H7 (cell line): ENCODE data around the gene ZNF618. TPM values are rescaled to one million over a fixed set of nuclear protein-coding genes. Genes with fewer than 3 reads are reported as not detected.
A peak's percentile ranks its signal among the peaks of the same experiment; 100 is the strongest.

Source experiments
- DNase-seq: peaks from one replicate; pipeline ENCODE4 v3.0.0; 2012
- H3K27me3 ChIP-seq: 2 replicates; pipeline ENCODE4 v1.6.0; 2011; ENCODE audit warnings: mild to moderate bottlenecking, low read length; ENCODE audit not compliant: control insufficient read depth, insufficient read depth
- H3K36me3 ChIP-seq: replicated peaks from 2 replicates; pipeline ENCODE4 v1.5.1; 2011; ENCODE audit warnings: low read length; ENCODE audit not compliant: control insufficient read depth, insufficient read depth
- H3K4me3 ChIP-seq: 2 replicates; pipeline ENCODE4 v1.5.1; 2011; ENCODE audit warnings: low read depth, mild to moderate bottlenecking, control low read depth, low read length, moderate library complexity; ENCODE audit not compliant: insufficient read depth
- total RNA-seq: library from RNA; depleted of rRNA; stranded (reverse); fragments of >200 nt; shearing (Covaris generic); gene quantifications from 2 replicates; pipeline ENCODE4 v1.2.3, GENCODE V29; 2014

Gene ZNF618
- total RNA-seq, 1 experiment from 2014 or later, result 6.6 TPM

DNA sequence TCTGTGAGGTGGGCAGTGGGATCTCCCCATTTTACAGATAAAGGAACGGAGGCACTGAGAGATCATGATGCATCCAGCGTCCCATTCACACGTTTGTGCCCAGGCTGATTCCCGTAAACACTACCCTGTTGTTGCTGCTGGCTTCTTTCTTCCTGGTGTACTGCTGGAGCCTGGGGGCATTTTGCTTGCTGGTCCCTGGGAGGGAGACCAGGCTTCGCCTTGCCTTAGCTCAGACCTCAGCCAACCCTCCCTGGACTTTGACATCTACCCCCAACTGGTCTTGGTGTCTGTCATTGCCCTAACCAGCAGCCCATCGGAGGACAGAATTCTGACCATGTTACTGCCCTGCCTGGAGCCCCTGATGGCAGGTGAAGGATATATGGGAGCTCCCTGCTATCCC, 82.4 kb downstream of the ZNF618 start:
- Histone ChIP-seq H3K4me3 (no peak overlapping the region), H3K36me3 (no peaks in the 10 kb centered on the region; the same call in 1 of the 2 replicates), H3K27me3 (no peaks in the 10 kb centered on the region)
- no peak for DNase-seq

DNA sequence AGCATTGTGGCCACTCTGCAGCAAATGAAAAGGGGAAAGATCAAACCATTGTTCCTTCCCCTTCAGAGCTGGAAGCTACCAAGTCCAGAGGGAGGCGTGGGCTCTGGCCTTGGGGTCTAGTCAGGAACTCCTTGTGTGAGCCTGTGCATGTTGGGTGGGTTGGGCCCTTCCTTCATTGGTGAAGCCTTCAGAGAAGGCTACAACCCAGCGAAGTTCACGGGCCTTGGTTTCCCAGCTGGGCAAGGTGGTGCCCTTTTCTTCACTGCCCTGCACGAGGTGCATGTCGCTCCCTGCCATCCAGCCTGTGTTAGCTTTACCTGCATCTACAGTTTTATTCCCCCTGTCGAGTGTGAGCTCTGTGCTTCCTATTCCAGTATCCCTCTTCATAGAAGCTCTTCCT, 84.7 kb downstream of the ZNF618 start:
- H3K4me3 ChIP-seq, result no peak overlapping the region
- H3K27me3 ChIP-seq, result no peaks in the 10 kb centered on the region
- no peaks in the 10 kb centered on the region for H3K36me3 ChIP-seq
- no peak for DNase-seq

DNA sequence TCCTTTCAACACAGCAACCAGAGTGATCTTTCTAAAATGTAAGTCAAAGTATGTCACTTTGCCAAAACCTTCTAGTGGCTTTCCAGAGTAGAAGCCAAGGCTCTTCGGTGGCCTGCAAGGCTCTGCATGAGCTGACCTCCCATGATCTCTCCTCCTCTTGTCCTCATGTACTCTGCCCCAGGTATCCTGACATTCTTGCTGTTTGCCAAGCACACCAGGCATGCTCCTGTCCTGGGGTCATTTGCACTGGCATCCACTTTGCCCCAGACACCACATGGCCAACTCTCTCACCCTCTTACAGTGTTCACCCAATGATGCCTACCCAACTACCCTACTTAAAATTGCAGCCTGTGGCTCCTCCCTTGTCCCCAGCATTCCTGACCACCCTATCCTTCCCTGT, 86.3 kb downstream of the ZNF618 start:
- Histone ChIP-seq H3K27me3 (no peaks in the 10 kb centered on the region), H3K4me3 (no peak overlapping the region), H3K36me3 (no peaks in the 10 kb centered on the region)
- no peak for DNase-seq

DNA sequence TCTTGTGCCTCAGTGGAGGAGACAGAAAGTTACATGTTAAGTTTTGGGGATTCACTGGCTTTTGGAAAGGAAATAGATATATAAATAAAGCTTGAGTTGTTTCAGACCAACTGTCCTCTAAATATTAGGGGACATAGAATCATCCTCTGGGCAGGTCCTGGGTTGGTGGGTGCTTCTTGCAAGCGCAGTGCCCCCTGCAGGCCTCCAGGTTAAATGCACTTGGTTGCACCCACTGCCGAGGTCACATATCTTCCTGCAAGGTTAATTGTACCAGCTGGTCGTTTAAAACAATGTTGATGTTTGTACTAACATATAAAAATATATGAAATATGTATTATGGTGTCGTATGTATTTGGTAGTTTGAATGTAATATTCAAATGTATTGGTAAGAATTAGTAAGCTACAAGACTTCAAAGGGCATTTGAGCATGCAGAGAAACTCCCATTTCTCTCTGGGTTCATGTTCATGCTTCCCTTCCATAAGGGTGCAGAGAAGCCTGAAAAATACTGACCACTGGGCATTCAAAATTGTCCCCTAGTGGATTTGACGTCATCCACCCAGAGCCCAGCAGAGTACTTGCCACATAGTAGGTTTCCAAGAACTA, 87.0 kb downstream of the ZNF618 start:
- Histone ChIP-seq H3K36me3 (no peaks in the 10 kb centered on the region), H3K4me3 (no peak overlapping the region), H3K27me3 (no peaks in the 10 kb centered on the region)
- DNase-seq, result peak; percentile 76

DNA sequence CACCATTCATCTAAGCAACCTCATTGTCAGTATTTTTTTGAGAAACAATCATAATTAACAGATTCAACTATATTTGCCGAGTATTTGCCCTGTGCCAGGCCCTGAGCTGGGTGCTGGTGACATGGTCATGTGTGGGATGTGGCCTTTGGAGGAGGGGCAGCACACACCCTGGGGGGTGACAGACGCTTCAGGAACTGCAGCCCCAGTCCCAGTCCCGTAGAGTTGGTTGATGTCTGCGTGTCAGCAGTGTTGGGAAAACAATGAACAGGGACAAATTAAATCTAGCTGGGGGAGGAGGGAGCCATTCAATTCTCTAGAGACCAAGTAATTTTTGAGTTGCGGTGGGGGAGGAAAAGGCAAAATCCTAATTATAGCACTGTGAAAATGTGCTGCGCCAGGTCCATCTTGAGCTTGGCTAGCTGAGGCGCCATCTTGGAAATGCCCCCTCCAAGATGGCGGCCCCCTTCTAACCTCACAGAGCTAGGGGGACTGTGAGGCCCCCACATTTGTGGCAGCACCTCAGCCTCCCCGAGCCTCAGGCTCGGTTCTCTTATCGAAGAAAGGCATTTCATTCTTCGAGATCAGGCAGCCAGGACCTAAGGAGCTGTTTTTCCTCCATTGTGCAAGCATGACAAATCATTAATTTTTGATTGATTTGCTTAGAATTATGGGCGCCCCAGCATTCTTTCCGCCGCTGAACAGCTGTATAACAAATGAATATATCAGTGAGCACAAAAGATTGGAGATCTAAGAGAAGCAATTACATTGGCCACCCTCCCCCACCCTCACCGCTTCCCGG, 87.8 kb downstream of the ZNF618 start:
- H3K4me3 ChIP-seq, result no peak overlapping the region

DNA sequence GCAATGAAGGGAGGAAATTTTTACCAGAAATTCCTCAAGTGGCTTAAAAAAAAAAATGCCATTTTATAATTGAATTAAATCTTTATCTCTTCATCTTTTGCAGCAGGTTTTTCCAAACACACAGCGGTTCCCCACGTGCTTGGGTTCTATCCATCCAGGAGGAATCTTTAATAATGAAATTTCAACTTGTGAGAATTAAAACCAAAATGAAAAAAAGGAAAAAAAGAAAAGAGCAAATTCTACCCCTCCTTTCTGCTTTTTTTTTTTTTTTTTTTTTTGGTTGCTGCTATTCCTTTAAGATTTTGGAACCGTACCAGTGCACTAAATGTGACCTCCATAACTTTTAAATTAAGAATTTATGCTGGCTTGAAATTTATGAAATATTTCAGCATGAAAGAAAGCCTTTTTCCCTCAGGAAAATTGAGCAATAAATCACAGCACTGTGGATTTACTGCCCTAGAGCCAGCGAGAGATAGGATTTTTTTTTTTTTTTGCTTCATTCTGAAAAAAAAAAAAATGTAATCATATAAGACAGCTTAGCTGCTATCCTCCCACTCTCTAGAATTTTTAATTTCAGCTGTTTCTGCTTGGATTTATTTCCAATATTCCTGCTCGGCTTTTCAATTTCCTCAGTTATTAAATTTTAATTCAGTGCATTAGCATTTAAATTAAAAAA, 88.5 kb downstream of the ZNF618 start:
- H3K27me3 ChIP-seq, result no peaks in the 10 kb centered on the region
- no peak overlapping the region for H3K4me3 ChIP-seq
- H3K36me3 ChIP-seq, result 0 out of 2 replicates have a peak, but pooled peaks cover 2% of the 10 kb centered on the region
- DNase-seq, result no peak

More for the DNA sequence above, 87.8 kb downstream of the ZNF618 start:
- no peak for DNase-seq
- no peaks in the 10 kb centered on the region for H3K27me3 ChIP-seq
- 0 out of 2 replicates have a peak, but pooled peaks cover under 1% of the 10 kb centered on the region for H3K36me3 ChIP-seq

DNA sequence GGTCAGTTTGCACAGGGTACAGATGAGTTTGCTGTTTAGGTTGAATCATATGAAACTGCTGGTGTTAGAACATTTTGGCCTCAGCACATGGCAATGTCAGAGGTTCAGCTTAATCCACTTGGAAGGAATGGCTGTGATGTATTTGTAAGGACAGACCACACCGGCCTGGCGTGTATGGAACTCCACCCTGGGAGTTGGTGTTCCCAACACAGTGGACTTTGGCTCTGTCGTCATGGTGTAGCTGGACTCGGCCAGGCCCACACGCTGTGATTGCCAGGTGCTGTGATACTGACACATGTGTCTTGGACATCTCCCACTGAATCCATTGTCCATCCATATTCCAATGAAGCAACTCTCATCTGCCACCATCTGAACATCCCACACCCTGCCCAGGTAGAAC, 90.3 kb downstream of the ZNF618 start:
- H3K27me3 ChIP-seq, result no peaks in the 10 kb centered on the region
- H3K4me3 ChIP-seq, result no peak overlapping the region
- H3K36me3 ChIP-seq, result 0 out of 2 replicates have a peak, but pooled peaks cover 2% of the 10 kb centered on the region
- no peak for DNase-seq

DNA sequence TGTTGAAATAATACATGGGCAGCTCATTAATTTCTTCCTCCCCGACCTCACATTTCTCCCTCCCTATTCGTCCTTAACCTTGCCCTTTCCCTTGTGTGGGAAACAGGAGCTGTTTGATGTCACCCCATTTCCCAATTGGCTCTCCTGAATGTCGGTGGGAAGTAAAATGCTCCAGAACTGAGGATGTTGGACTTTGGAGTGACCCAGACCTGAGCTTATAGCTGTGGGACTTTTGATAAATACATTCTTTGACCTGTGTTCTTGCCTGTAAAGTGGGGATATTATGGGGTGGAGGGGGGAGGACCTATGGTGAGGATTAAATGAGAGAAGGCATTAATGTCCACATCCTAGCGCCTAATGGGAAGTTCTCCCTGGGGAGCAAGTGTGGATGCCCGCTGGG, 91.3 kb downstream of the ZNF618 start:
- Histone ChIP-seq H3K36me3 (0 out of 2 replicates have a peak, but pooled peaks cover 2% of the 10 kb centered on the region), H3K27me3 (no peaks in the 10 kb centered on the region), H3K4me3 (no peak overlapping the region)
- DNase-seq, result no peak

DNA sequence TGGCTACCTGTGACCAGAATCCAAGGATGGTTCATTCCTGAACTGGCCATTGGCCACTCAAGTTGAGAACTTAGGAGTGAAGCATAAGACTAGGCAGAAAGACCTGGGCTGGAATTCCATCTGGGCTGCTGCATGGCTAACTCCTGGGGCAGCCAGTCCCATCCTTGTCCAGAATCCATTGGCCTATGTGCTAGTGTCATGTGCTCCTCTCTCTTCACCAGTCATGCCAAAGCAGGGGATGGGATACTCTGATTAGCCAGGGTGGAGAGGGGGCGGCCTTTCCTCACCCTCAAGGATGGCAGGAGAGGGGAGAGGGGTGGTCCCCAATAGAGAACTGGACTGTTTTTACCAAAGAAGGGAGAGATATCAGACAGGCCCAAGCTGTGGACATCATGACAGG, 93.2 kb downstream of the ZNF618 start:
- Histone ChIP-seq H3K27me3 (no peaks in the 10 kb centered on the region), H3K36me3 (0 out of 2 replicates have a peak, but pooled peaks cover 2% of the 10 kb centered on the region), H3K4me3 (no peak overlapping the region)
- DNase-seq, result no peak

DNA sequence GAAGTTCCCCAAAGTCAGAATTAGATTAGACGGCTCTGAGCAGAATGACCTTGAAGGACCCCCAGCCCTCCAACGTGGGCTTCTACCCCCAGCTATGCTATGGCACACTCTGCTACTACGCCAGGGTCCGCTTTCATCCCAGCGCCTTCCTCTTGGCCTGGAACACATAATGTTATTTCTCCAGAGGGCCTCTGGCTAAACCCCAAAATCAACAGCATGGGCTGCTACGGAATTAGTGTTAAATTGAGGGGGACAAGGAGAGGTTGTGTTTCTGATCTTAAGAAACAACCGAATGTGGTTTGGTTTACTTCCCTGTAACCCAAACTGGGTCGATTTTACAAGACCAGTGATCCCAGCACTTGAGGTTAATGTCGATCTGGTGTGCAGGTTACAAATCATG, 97.1 kb downstream of the ZNF618 start:
- Histone ChIP-seq H3K36me3 (0 out of 2 replicates have a peak, but pooled peaks cover 2% of the 10 kb centered on the region), H3K27me3 (no peaks in the 10 kb centered on the region), H3K4me3 (no peak overlapping the region)
- DNase-seq, result no peak

DNA sequence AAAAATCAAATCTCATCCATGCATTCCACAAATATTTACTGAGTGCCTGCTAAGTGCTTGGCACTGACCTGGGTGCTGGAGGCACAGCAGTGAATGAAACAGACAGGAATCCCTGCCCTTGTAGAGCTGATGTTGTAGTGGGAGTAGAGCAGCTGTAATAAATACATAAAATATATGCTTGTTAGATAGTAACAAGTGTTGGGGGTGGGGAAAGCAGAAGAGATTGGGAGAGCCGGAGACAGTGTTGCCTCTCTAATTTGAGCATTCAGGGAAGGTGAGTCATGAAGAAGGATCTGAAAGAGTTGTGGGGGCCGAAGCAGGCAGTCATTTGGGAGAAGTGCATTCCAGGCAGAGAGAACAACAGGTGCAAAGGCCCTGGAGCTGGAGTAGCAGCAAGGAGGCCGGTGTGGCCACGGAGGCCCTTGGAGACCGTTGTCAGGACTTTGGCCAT, 97.9 kb downstream of the ZNF618 start:
- 0 out of 2 replicates have a peak, but pooled peaks cover under 1% of the 10 kb centered on the region for H3K36me3 ChIP-seq
- DNase-seq, result no peak
- no peaks in the 10 kb centered on the region for H3K27me3 ChIP-seq
- no peak overlapping the region for H3K4me3 ChIP-seq

DNA sequence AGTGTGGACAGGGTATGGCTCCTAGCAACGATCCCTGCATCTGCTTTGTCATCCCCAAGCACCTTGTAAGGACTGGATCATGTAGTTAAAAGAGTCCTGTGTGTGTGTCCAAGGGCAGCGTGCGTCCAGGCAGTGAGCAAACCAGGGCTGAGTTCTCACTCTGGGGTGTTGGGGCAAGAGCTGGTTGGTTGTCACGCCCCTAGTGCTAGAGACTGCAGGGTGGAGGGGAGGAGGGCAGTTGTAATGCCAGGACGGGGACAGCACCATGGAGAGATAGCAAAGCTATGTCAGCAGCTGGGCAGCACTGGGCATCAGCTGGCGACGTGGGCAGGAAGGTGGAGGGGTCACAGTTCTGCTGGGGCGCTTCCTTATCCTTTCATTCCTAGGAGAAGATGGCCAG, 100.8 kb downstream of the ZNF618 start:
- no peaks in the 10 kb centered on the region for H3K27me3 ChIP-seq
- H3K4me3 ChIP-seq, result no peak overlapping the region
- DNase-seq, result no peak
- no peaks in the 10 kb centered on the region for H3K36me3 ChIP-seq

DNA sequence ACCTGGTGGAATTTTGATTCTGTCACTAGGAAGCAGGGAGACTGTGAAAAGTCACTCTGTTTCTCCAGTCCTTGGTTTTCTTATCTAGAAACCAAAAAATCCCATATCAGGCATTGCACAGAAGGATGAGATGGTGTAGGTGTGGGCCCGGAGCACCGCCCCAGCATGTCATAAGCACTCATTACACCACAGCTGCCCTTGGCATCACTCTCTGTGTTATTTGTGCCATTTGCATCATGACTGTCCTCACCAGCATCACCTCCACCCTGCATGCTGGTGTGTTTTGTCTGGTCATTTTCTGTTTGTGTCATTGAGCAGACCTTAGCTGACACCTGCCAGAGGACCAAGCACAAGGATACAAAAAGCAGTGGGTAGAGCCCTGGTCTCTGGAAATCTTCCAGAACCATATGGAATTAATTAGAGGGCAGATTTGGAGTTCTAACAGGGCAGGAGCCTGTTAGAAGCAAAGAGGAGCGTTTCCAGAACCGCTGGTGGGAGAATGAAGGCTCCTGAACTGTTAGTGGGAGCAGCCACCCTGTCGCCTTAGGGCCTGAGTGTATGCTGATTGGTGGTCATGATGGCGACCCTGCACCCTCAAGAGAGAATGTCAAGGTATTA, 102.7 kb downstream of the ZNF618 start:
- Histone ChIP-seq H3K36me3 (no peaks in the 10 kb centered on the region), H3K27me3 (no peaks in the 10 kb centered on the region), H3K4me3 (no peak overlapping the region)
- no peak for DNase-seq

DNA sequence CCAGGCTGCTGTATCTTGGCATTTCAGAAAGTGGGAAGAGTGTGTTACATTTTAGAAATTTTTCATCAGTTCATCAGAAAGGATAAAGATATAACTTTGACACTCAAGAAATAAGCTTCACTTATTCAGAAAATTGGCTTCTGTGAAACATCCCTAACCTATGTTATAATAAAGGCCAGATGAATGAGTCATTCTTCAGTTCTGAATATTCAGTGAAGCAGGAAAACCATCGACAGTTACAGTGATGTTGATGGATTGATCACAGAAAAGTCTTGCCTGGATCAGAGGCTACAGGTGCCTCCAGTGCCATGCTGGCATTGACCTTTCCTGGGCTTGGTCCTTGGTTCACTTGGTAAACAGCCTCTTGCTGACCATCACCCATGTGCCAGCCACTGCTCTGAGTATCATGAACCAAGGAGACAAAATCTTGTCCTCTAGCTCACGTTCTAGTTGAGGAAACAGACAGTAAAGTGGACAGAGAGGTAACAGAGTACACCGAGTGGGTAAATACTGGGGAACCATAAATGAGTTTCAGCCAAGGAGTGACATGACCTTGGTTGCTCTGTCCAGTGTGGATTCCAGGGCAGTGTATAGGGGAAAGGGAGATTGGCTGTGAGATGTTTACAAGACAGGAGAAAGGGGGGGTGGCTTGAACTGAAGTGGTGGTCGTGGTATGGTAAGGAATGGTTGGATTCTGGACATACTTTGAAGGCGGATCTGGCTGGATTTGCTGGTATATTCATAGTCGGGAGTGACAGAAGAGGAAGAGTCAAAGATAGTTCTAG, 103.4 kb downstream of the ZNF618 start:
- no peaks in the 10 kb centered on the region for H3K36me3 ChIP-seq
- H3K4me3 ChIP-seq, result no peak overlapping the region
- H3K27me3 ChIP-seq, result no peaks in the 10 kb centered on the region
- no peak for DNase-seq
